IPS DF 6.9 (cell line): ENCODE measurements around the gene RHOBTB3.

ENCODE experiments used
- DNase-seq: peaks from one replicate; pipeline ENCODE4 v3.0.0-alpha.2; 2013; ENCODE audit warnings: low read depth, low spot score
- H3K27ac ChIP-seq: one replicate; pipeline ENCODE4 v1.5.1; 2013; ENCODE audit warnings: low read length, control low read depth
- H3K27me3 ChIP-seq: 2 replicates; pipeline ENCODE4 v1.6.1; 2013; ENCODE audit warnings: mild to moderate bottlenecking, low read length; ENCODE audit not compliant: control insufficient read depth, insufficient read depth
- H3K36me3 ChIP-seq: 2 replicates; pipeline ENCODE4 v1.6.1; 2013; ENCODE audit warnings: low read length; ENCODE audit not compliant: control insufficient read depth, insufficient read depth
- H3K4me1 ChIP-seq: 2 replicates; pipeline ENCODE4 v1.6.1; 2013; ENCODE audit warnings: low read length; ENCODE audit not compliant: control insufficient read depth, insufficient read depth
- H3K4me3 ChIP-seq: 2 replicates; pipeline ENCODE4 v1.5.1; 2013; ENCODE audit warnings: mild to moderate bottlenecking, low read length
- H3K9me3 ChIP-seq: 2 replicates; pipeline ENCODE4 v1.6.1; 2013; ENCODE audit warnings: low read length, inconsistent platforms; ENCODE audit not compliant: control insufficient read depth, insufficient read depth
- WGBS: extraction: QIAGEN DNeasy Blood & Tissue Kit; methylation state at CpG from one replicate; pipeline ENCODE4 v1.1.7; 2013; ENCODE audit warnings: mixed read lengths, missing lambda C conversion rate; ENCODE audit not compliant: insufficient read length, insufficient coverage; 5-methylcytosine and 5-hydroxymethylcytosine counted together

RHOBTB3 gene

GRCh38 chr5:95843733-95844223, 112.6 kb downstream of the RHOBTB3 start:
- WGBS: no CpG with 5 or more reads among the region's 3 CpGs
- no peak overlapping the region for H3K27ac ChIP-seq
- DNase-seq: no peak
- H3K36me3 ChIP-seq: no peaks in the 10 kb centered on the region
- H3K27me3 ChIP-seq: no peaks in the 10 kb centered on the region
- H3K4me3 ChIP-seq: no peak overlapping the region
- no peaks in the 10 kb centered on the region for H3K9me3 ChIP-seq
- H3K4me1 ChIP-seq: no peaks in the 10 kb centered on the region

DNA sequence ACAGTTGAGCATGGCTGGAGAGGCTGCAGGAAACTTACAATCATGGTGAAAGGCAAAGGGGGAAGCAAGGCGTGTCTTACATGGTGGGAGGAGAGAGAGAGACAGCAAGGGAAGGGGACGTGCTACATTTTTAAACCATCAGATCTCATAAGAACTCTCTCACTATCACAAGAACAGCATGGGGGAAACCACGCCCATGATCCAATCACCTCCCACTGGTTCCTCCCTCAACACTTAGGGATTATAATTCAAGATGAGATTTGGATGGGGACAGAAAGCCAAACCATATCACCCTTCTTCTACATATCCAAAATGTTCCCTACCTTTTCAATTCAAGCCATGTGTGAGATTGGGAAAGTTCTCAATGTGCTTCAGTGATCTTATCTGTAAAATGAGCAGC, 114.3 kb downstream of the RHOBTB3 start:
- Histone ChIP-seq H3K4me3 (no peak overlapping the region), H3K27ac (no peak overlapping the region), H3K4me1 (no peaks in the 10 kb centered on the region), H3K9me3 (no peaks in the 10 kb centered on the region), H3K27me3 (no peaks in the 10 kb centered on the region), H3K36me3 (no peaks in the 10 kb centered on the region)
- no CpG with 5 or more reads among the region's 3 CpGs for WGBS
- DNase-seq: no peak
